ENCODE measurements around the gene IL16.

IL16 gene

GRCh38 chr15:81176291-81176893, 20.3 kb upstream of the IL16 start:
- TF ChIP-seq REST (IDR thresholded peaks at IDR 0.05; ENCODE audit: insufficient replicate concordance, low read depth) (no peak), POLR2AphosphoS5 (IDR thresholded peaks at IDR 0.05; ENCODE audit: low read depth) (no peak), CTCF (IDR thresholded peaks at IDR 0.05; ENCODE audit: insufficient read depth, low read length) (no peak), GABPA (IDR thresholded peaks at IDR 0.05; ENCODE audit: low read depth) (no peak), SPI1 (IDR thresholded peaks at IDR 0.05; ENCODE audit: borderline replicate concordance, low read depth) (no peak)
- DNase-seq (ENCODE audit: low read depth in 1 of 2, low spot score in 1 of 2): no peak
- peaks cover 2% of the 10 kb centered on the region for H3K27me3 ChIP-seq (ENCODE audit: insufficient read depth, poor library complexity, severe bottlenecking)
- no peak overlapping the region for H3K4me3 ChIP-seq (replicated peaks; ENCODE audit: insufficient read depth, low read length)
- no peak overlapping the region for H3K27ac ChIP-seq (replicated peaks)

DNA sequence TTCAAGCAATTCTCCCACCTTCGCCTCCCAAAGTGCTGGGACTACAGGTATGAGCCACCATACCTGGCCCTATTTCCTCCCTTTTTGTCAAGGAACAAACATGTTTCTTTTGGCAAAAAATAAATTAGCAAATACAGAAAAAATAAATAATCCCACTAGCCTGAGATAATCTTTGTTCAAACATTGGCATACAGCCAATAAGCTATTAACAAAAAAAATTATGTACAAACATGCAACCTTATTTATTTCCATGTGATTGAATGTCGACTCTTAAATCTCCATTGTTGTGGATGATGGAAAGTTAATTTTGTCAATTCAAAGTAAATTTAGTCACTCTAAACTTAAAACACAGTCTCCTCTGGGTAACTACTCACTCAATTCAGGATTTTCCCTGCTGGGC, 18.3 kb upstream of the IL16 start:
- TF ChIP-seq SPI1 (IDR thresholded peaks at IDR 0.05; ENCODE audit: borderline replicate concordance, low read depth) (no peak), CTCF (IDR thresholded peaks at IDR 0.05; ENCODE audit: insufficient read depth, low read length) (no peak), REST (IDR thresholded peaks at IDR 0.05; ENCODE audit: insufficient replicate concordance, low read depth) (no peak), POLR2AphosphoS5 (IDR thresholded peaks at IDR 0.05; ENCODE audit: low read depth) (no peak), GABPA (IDR thresholded peaks at IDR 0.05; ENCODE audit: low read depth) (no peak)
- Histone ChIP-seq H3K4me3 (replicated peaks; ENCODE audit: insufficient read depth, low read length) (no peak overlapping the region), H3K27me3 (ENCODE audit: insufficient read depth, poor library complexity, severe bottlenecking) (peaks cover 4% of the 10 kb centered on the region), H3K27ac (replicated peaks) (no peak overlapping the region)
- DNase-seq (ENCODE audit: low read depth in 1 of 2, low spot score in 1 of 2): no peak

- H3K27ac ChIP-seq (replicated peaks): no peak overlapping the region
- DNase-seq (ENCODE audit: low read depth in 1 of 2, low spot score in 1 of 2): no peak
- peak; percentile 58 for TF ChIP-seq REST (IDR thresholded peaks at IDR 0.05; ENCODE audit: insufficient replicate concordance, low read depth)
- TF ChIP-seq POLR2AphosphoS5 (IDR thresholded peaks at IDR 0.05; ENCODE audit: low read depth): no peak
- H3K27me3 ChIP-seq (ENCODE audit: insufficient read depth, poor library complexity, severe bottlenecking): peaks cover 4% of the 10 kb centered on the region
- no peak overlapping the region for H3K4me3 ChIP-seq (replicated peaks; ENCODE audit: insufficient read depth, low read length)
Measured at GRCh38 chr15:81181220-81181619, 15.5 kb upstream of the IL16 start.

All from HL-60 (cell line).